ENCODE data around the gene TMEM269.

Gene TMEM269, protein sequence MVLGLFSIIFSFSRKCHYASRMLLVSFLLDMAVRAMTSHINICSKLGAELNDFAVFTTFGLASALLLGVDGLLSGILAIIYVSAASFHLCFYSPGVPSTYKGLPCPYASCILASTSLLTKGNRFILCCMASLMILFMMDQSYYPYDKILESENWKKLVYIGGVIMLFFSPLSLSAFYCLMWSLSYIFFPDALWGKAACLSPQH

DNA sequence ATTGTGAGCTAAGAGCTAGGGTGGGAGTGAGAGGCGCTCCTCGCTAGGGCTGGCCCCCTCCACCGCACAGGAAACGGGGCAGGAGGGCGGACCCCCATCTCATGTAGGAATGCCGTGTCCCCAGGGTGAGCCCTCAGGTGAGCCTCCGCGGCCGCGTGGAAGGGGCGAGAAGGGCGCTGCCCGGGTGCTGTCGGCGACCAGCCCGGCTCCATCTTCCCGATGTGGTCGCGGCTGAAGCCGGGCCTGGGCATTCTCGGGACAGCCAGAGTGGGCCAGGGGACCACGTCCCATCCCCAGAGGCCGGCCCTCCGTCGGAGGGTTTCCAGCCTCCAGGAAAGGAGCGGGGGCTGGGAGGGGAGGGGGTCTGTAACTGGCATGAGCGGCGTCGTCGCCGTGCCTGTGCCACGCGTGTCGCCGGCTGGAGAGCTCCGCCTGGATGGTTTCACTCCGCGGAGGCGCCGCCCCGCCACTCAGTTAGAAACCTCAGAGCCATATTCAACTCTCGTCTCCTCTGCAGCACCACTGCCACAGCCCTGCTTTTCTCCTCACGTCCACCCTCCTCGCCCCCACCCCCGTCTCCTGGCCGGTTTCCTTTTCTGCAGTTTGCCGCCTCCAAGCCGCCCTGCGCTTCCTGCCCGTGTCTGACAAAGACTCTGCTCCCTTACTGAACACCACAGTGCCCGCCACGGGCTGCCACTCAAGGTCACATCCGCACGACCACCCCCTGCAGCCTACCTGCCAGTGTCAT is at the start of gene TMEM269:
TSS of gene TMEM269 (plus strand) at position 46 of the 748 bp plus-strand sequence. CDS start 4,903 bp downstream, outside the sequence.
- no peak for FAIRE-seq

DNA sequence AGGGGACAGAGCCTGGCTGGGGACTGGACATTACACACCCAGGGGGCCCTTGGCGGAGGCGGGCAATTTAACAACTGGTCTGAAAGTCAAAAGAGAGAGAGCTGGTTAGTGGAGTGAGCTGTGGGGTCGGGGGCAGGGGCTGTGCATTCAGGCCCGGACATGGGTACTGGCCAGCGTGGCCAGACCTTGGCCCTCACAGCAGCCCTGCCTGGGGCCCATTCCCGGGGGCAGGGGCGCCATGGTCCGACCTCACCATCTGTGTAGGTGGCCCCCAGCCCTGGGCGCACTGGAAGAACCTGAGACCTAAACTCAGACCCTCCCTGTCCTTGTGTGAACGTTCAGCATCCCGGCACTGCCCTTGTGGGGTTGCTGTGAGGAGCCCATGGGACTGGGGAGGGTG is 49.7 kb upstream of the TMEM269 start:
- no peak for FAIRE-seq

DNA sequence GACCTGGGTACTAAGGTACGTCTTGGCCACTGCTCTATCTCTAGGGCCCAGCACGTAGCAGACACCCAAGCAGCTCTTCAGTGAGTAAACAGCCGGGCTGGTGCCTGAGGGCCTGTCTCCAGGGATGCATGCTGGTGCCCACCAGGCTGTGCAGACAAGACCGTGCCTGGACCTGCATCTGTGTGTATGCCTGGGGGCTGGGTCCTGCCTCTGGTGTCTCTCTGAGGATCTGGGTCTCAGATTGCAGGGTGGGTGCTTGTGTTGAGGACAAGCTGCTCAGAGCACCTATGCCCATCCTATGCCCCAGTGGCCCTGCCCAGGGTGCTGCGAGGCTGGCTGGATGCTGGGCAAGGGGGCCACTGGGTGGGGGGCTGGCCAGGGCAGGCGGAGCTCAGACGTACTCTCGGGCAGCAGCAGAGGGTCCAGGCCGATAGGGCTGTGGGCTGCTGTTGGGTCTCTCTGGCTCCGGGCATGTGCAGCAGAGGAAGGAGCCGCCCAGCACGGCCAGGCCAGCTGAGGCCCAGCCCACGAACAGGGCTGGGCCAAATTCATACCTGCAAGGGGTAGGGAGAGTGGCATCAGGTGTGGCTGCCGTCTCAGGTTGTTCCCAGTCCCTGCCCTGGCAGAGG is 49.2 kb upstream of the TMEM269 start:
- no peak for FAIRE-seq

DNA sequence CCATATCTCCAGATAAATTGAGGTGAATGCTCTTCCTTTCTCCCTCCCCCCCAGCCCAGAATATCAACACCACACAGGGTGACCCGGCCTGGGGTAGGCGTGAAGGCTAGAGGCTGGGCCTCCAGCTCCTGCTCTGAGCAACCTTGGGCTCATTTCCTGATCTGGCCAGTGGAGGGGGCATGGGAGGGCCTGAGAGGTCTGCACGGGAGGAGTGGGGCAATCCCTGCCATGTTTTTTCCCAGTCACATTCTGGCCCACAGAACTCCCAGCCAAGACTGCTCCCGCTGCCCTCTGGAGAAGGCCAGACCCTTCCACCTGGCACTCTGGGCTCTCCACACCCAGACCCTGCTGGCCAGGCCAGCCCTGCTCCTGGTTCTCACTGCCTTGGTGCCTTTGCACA is 48.6 kb upstream of the TMEM269 start:
- no peak for FAIRE-seq

DNA sequence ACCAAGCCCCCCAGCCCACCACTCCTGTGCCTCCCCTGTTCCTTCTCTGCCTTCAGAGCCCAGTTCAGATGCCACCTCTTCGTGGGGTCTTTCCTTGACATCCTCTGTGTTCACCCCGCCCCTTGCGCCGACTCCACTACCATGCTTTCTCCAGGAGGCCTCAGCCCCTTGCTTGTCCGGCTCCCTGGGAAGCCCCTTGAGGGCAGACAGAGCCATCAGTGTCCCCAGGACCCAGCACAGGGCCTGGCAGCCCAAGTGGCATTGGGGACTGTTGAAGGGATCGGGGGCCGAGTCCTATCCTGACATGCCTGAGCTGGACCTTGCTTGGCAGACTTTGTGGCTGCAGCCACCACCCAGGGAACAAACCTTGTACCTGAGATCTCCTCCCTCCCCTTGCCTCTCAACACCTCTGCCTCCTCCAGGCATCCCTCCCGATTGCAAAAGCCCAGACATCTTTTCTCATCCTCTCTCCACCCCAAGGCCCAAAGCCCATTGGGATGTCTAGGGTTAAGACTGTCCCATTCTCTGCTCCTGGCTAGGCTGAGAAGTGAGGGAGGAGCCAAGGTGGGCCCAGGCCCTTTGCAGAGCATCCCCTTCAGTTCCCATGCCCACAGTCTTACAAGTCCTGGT is 48.1 kb upstream of the TMEM269 start:
- FAIRE-seq: no peak

DNA sequence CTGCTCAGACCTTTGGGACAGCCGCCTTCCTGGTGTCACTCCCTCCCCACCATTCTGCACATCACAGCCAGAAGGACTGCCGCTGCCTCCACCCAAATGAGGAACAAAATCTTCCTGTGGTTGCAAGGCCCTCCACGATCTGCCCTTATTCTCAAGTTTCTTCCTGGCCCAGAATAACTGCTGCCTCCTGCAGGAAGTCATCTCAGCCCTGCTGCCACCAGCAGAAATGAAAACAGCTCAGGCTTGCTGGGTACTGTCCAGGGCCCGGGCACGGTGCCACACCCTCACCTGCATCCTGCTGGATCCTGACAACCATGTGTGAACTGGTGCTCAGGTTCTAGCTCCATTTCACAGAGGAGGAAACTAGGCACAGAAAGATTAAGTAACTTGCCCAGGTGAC is 47.5 kb upstream of the TMEM269 start:
- no peak for FAIRE-seq

DNA sequence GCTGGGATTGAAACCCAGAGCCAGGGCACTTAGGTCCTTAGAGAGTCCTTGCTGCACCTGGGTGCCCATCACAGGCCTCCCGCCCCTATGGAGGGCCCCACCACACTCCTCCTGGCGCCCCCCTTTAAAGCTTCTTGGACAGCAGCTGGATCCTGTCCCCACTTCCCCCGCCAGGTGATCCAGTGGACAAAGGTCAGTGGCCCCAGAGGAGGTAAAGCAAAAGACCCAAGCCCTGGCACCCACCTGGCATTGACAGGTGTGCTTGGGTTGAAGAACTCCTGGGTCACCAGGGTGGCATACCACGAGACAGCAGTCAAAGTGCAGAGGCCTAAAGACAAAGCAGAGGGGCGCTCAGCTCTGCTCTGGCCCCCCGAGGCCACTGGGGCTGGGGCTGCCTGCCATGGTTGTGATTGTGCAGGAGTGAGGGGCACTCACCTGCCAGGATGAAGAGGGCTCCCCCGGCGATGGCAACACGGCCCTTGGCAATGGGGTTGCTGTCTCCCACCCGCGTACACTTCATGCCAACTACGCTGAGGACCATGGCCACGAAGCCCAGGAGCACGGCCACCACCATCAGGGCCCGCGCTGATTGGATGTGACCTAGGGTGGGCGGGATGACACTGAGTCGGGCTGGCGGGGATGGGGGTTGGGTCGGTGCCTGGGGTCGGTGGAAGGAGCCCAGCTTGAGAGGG is 46.7 kb upstream of the TMEM269 start:
- no peak for FAIRE-seq

DNA sequence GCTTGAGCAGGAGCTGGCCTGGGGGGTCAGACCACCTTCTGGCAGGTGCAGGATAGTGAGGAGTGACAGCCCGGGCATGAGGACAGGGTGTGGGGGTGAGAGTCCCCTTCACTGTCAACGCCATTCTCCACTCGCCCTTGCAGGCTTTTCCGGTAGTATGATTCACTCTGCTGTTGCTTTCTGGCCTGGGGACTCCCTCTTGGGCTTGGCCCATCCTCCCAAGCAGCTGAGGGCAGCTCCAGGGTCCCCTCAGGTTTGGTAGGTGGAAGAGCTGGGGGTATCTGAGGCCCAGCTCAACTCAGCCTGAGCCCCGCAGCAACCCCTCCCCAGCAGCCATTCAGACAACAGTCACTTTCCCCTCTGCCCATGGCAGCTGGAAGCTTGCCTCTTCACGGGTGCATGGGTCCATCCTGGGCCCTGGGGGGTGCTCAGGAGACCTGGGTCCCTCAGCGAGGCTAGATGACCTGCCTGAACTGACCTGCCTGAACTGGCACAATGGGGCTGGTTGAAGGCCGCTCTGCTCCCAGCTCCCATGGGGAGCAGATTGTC is 46.0 kb upstream of the TMEM269 start:
- no peak for FAIRE-seq

DNA sequence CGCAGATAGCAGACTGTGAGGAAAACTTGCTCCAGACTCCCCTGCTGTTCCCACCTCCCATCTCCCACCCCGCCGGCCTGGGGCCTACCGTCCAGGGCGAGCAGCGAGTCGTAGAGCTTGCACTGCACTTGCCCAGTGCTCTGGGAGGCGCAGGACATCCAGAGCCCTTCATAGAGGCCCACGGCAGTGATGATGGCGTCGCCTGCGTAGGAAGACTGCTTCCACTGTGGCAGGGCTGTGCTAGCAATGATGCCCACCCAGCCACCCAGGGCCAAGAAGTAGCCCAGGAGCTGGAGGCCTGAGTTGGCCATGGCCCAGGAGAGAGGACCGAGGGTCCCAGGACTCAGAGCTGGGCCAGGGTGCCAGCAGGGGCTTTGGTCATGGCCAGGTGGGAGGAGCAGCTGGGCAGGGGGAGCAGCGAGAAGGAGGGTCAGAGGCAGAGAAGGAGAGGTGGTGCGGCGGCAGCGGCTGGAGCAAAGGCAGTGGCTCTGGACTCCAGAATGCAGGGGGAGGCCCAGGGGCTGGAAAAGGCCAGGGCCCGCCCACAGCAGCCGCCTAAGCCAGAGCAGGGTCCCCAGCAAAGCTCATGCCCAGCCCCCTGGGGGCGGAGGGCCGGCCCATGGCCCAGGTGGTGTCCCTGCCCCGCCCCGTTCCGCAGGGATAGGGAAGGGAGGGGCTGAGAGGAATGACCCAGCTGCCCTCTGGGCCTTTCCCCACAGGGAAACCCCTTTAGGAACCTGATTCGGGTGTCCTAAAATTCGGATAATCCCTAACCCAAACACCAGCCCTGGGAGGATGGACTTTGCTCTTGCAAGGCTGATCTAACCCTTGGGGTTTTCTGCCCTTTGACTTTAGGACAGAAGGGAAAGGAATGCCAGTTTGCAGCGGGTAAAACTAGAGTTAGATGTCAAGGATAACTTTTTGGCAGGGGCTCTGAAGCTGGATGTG is 44.8 kb upstream of the TMEM269 start, which contains the start of gene CLDN19:
TSS of gene CLDN19 (minus strand) at position 484 of the 948 bp plus-strand sequence. CDS start at position 311, 173 bp downstream.
- no peak for FAIRE-seq

DNA sequence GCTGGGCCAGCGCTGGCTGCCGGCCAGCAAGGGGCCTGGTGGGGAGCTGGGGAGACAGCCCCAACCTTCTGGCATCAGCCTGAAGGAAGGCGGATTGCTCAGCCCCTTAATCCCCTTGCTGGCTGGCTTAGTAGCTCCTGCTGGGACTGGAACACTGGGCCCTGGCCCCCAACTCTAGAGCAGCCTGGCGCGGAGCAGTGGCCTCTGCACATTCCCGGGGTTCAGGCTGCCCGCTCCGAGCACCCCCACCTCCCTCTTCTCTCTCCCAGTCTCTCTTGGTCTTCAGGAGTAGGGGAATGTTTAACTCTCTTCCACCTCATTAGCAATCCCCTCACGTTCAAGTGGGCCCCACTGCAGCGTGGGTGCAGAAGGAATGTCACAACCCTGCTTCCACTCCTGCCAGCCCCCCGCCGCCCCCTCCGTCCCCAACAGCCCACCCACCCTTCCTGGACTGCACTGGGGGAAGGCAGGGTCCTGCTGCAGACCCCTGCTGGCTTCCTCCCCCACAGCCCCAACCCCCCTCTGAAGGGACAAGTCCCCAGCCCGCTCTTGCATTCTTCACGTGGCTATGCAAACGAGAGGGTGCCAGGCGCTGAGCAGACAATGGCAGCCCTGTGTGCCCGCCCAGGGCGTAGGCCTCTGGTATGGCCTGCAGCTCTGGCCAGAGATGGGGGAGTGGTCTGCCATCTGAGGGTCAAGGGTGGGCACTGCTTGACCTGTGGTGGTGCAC is 43.8 kb upstream of the TMEM269 start:
- no peak for FAIRE-seq

DNA sequence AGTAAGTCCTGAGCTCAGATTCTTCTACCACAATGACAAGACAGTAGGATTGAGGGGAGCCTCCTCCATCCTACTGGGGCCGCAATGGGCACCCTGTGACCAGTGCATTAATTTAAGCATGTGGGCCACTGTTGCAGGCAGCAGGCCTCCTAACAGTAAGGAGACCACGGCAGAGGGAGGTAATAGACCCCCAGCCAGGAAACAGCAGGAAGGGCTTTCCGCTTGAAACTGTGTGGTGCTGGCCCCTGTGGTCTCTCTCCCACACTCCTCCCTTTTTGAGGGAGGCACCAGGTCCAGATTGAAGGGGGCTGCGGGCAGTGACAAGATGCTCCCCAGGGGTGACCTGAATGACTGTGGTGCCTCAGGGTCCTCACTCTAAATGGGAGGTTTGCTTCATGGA is 43.1 kb upstream of the TMEM269 start:
- FAIRE-seq: no peak

DNA sequence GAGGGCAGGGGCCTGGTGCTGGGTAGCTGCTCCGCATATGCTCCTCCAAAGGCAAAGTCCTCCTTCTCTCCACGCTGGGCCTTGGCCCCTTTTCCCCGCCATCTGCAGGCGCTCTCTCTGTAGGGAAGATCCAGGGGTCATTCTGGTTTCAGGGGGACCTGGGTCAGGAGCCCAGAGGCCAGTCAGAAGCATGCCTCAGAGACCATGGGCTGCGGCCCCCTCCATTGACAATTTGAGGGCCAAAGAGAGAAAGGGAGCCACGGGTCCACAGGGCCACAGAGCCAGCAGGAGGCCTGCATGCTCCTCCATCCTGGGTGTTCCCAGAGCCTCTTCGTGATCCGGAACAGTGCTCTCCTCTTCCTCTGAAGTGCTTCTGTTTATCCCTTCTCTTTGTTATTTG is 42.6 kb upstream of the TMEM269 start:
- no peak for FAIRE-seq

DNA sequence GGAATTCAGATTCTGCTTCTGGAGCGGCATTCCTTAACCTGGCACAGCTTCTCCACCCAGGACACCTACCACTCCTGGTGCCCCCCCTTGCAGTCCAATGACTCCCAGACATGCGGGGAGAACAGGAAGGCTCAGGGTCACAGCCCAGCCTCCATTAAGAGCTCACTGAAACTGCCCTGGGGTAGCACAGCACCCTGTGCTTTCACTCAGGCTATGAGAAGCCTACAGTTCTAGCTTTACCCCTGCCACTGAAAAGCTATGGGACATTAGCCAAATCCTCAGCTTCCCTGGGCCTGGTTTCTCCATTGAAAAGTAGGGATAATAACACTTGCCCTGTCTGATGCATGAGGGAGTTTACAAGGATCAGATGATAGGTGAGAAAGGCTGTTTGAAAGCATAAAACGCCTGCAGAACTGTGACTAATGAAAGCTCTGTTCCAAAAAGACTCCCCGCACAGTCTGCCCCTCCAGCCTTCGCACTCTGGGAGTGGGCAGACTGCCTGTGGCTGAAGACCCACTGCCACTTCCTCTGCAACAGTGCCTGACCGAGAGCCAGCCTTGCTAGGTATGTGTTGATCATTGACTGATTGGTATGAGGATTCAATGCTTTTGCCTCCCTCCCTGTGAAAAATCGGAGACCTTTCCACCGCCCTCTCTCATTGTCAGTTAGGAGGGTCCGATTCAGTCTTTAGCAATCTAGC is 42.0 kb upstream of the TMEM269 start:
- no peak for FAIRE-seq

DNA sequence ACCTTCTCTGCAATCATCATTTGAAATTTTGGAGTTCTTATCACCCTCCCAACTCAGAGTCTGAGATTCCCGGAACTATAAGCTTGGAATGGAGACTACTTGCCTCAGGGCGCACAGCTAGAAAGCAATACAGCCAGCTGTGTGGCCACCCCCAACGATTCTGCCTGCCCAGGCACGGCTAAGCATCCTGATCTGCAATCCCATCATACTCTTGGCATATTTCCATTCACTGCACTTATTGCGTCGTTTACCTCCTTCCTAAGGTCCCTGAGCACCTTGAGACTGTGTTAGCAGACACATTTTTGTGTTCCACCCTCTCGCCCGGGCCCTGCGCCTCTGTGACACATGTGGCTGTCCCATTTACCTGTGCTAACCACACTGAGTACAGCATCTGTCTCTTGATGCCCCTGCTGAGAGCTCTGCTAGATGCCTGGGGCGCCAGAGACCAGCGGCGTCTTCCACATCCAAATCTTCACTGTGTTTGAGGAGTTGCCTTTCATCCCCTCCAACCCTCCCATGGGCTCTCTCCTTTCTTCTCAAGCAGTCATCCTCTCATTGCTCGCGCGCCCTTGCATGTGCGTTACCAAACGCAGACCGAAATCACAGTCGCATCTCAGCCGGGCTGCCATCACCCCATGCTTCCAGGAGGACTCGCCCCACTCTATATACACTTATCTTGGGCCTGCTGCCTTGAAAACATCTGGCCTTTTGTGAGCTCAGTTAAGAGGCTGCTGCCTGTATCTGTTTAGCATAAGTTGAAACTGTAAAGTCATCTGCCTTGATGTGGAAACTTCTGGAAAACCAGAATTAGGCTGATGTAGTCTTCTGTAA is 41.3 kb upstream of the TMEM269 start:
- no peak for FAIRE-seq

DNA sequence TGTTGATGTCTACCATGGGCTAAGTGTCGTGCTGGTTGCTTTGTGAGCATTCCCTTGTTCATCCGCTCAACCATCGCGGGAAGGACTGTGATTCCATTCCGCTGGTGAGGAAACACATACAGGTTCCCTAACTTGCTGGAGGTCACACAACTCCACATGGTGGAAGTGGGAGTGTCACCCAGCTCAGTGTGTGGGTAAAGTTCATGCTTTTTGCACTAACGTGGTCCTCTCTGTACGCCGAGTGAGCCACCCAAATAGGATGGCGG is 40.7 kb upstream of the TMEM269 start:
- FAIRE-seq: no peak

DNA sequence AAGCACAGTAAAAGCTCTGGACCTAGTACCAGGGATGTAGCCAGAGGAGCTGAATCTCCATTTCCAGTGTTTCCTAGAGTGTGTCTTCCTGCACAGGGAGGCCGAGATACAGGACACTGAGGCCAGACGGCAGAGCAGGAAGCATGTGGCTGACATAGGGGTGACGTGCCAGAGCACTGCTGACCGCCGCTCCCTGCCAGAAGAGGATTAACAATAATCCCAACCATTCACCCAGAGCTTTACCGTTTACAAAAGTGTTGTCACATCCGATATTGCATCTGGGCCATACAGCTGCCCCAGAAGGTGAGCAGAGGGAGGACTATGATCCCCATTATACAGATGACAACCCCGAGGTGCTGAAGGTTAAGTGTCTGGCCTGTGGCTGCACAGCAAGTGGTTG is 38.9 kb upstream of the TMEM269 start:
- no peak for FAIRE-seq

DNA sequence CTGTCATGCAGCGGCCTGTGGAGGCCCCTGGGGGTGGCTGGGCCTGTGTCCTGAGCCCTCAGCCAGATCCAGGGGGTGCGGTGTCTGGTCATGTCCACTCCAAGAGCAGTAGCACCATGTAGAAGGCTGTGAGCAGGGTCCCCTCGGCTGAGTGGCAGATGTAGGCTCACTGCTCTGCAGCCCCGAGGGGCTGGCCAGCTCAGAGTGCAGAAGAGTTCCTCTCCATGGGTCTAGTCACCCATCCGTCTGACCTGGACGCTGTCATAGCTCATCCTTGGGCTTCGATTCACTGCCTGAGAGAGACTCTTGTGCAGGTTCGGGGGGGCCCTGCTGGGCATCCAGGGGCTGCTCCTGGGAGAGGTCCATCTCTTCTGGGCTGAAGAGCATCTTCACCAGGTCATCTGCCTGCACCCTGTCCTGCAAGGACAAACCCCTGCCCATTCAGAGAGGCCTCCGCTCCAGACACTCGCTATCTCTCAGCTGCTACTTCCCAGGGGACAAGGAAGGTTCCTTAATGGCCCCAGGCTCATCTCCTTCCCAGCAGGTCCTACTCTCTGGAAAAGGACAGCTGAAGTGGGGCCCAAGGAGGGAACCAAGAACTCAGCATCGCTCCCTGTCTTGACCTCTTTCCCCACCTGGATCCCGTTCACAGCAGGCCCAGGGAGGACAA is 38.2 kb upstream of the TMEM269 start:
- FAIRE-seq: no peak

DNA sequence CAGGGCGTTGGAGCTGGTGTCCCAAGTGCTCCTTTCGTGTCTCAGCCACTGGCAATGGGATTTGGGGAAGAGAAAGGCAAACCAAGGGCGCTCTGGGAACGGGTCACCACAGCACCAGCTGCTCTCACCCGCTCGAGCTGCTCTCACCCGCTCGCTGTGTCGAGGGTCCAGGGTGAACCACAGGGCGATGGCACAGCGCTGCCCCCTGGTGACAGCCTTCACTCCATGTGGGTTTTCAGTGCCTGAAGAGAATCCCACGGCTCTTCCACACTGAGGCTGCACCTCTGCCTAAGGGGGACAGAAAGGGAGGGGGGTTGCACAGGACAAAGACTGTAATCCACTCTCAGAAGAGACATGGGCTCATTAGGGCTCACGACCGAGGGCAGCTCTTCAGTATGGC is 37.7 kb upstream of the TMEM269 start:
- FAIRE-seq: no peak

DNA sequence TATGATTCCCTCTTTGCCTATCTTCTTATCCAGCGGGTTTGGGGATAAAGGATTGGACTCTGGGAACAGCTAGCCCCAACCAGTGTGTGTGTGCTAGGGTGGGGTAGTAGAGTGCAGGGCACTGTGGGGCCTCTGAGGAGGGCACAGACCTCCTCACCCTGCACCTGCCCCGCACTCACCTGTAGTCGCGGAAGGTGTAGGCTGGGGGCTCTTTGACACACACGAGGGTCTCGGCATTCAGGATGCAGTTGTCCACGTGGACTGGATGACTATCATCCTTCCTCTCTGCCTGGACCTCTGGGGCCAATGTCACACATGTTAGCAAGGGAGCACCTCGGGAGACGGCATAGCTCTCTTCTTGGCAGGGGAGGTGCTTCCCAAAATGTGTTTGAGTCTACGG is 36.8 kb upstream of the TMEM269 start:
- no peak for FAIRE-seq

Measured in G401.6 (cell line).